Measurements from ENCODE around the gene ASXL1. TPM values are rescaled to one million over a fixed set of nuclear protein-coding genes. Genes with fewer than 3 reads are reported as not detected.

ASXL1 gene
- polyA plus RNA-seq, 3 donors: 19.3 to 42.7 (median 25.0) TPM

- WGBS, 3 donors: 74 to 82% (median 76%) methylated on average over 16 of the region's 16 CpGs
- peak overlapping the region; percentile 6 for H3K27ac ChIP-seq (ENCODE audit: low read depth, low read length)
Measured at GRCh38 chr20:32466739-32467505, 108.8 kb downstream of the ASXL1 start.

GRCh38 chr20:32467506-32468312 is 109.6 kb downstream of the ASXL1 start:
- no peak overlapping the region for H3K27ac ChIP-seq (ENCODE audit: low read depth, low read length)
- 80 to 83% (median 81%) methylated on average over 11 to 12 of the region's 12 CpGs for WGBS, 3 donors

GRCh38 chr20:32468313-32468640 is 110.1 kb downstream of the ASXL1 start:
- H3K27ac ChIP-seq (ENCODE audit: low read depth, low read length): no peak overlapping the region
- WGBS, 3 donors: 87 to 92% (median 92%) methylated on average over 5 to 6 of the region's 6 CpGs

GRCh38 chr20:32468860-32469259 is 110.7 kb downstream of the ASXL1 start:
- 63 to 88% (median 64%) methylated on average over 7 of the region's 7 CpGs for WGBS, 3 donors
- H3K27ac ChIP-seq (ENCODE audit: low read depth, low read length): no peak overlapping the region

- WGBS, 3 donors: 37 to 67% (median 45%) methylated on average over 27 of the region's 27 CpGs
- H3K27ac ChIP-seq (ENCODE audit: low read depth, low read length): no peak overlapping the region
Measured at GRCh38 chr20:32470025-32470861, 112.1 kb downstream of the ASXL1 start.

GRCh38 chr20:32470940-32471339 is 112.8 kb downstream of the ASXL1 start:
- H3K27ac ChIP-seq (ENCODE audit: low read depth, low read length): no peak overlapping the region

GRCh38 chr20:32472581-32473207 is 114.6 kb downstream of the ASXL1 start:
- no peak overlapping the region for H3K27ac ChIP-seq (ENCODE audit: low read depth, low read length)

More at GRCh38 chr20:32470940-32471339, 112.8 kb downstream of the ASXL1 start:
- 66 to 75% (median 67%) methylated on average over 9 of the region's 9 CpGs for WGBS, 3 donors

GRCh38 chr20:32473231-32474008 is 115.3 kb downstream of the ASXL1 start:
- no peak overlapping the region for H3K27ac ChIP-seq (ENCODE audit: low read depth, low read length)
- WGBS, 3 donors: 27 to 58% (median 39%) methylated on average over 26 to 29 of the region's 29 CpGs

More at GRCh38 chr20:32472581-32473207, 114.6 kb downstream of the ASXL1 start:
- 85 to 95% (median 90%) methylated on average over 6 of the region's 6 CpGs for WGBS, 3 donors

GRCh38 chr20:32474009-32474716 is 116.0 kb downstream of the ASXL1 start:
- WGBS, 3 donors: 44 to 55% (median 54%) methylated on average over 18 of the region's 18 CpGs
- H3K27ac ChIP-seq (ENCODE audit: low read depth, low read length): no peak overlapping the region

- no peak overlapping the region for H3K27ac ChIP-seq (ENCODE audit: low read depth, low read length)
- WGBS, 3 donors: 13 to 22% (median 15%) methylated on average over 8 of the region's 8 CpGs
Measured at GRCh38 chr20:32474717-32474966, 116.5 kb downstream of the ASXL1 start.

GRCh38 chr20:32474967-32475811 is 117.1 kb downstream of the ASXL1 start:
- H3K27ac ChIP-seq (ENCODE audit: low read depth, low read length): peak overlapping the region; percentile 75
- 3 to 7% (median 4%) methylated on average over 24 to 28 of the region's 28 CpGs for WGBS, 3 donors

- WGBS, 3 donors: 53 to 77% (median 62%) methylated on average over 22 of the region's 22 CpGs
- H3K27ac ChIP-seq (ENCODE audit: low read depth, low read length): no peak overlapping the region
Measured at GRCh38 chr20:32476684-32477593, 118.8 kb downstream of the ASXL1 start.

GRCh38 chr20:32477594-32478512 is 119.7 kb downstream of the ASXL1 start:
- WGBS, 3 donors: 53 to 85% (median 62%) methylated on average over 11 of the region's 11 CpGs
- no peak overlapping the region for H3K27ac ChIP-seq (ENCODE audit: low read depth, low read length)

GRCh38 chr20:32478576-32478975 is 120.4 kb downstream of the ASXL1 start:
- 63 to 94% (median 90%) methylated on average over 7 of the region's 7 CpGs for WGBS, 3 donors

More at GRCh38 chr20:32478576-32478975, 120.4 kb downstream of the ASXL1 start:
- no peak overlapping the region for H3K27ac ChIP-seq (ENCODE audit: low read depth, low read length)

Measured in adipose tissue (tissue), 3 donors.